Central memory CD8-positive, alpha-beta T cell (primary cell): ENCODE results near the gene CAMKK2.
"Not testable (repeated sequence)": the region's sequence is repeated elsewhere in the genome, so short reads cannot be mapped to it uniquely, and the experiment has no call there.

ENCODE experiments used
- ATAC-seq: fragments of 150-1000 bp; cut with Tn5 transposase; replicated peaks from 2 replicates; pipeline ENCODE4 v1.10.0; 2022; ENCODE audit warnings: mild to moderate bottlenecking, moderate FRiP score, moderate number of reproducible peaks; ENCODE audit not compliant: poor library complexity, severe bottlenecking; ENCODE audit errors: extremely low read depth
- DNase-seq, 2 donors: peaks; one replicate each; pipeline ENCODE4 v3.0.0; 2021; ENCODE audit warnings: low spot score in 2 of 2
- H3K27ac Mint-ChIP-seq: one replicate; pipeline ENCODE4 v1.8.0; 2022; ENCODE audit warnings: low read depth, mild to moderate bottlenecking, moderate library complexity, mixed read lengths
- H3K27me3 Mint-ChIP-seq: one replicate; pipeline ENCODE4 v1.8.0; 2022; ENCODE audit warnings: mixed read lengths
- H3K36me3 Mint-ChIP-seq: one replicate; pipeline ENCODE4 v1.8.0; 2022; ENCODE audit warnings: mild to moderate bottlenecking, moderate library complexity, mixed read lengths; ENCODE audit not compliant: insufficient read depth
- H3K4me1 Mint-ChIP-seq: one replicate; pipeline ENCODE4 v1.8.0; 2022; ENCODE audit warnings: mixed read lengths
- H3K4me3 Mint-ChIP-seq: one replicate; pipeline ENCODE4 v1.8.0; 2022; ENCODE audit warnings: mild to moderate bottlenecking, moderate library complexity, mixed read lengths
- H3K9me3 Mint-ChIP-seq: one replicate; pipeline ENCODE4 v1.8.0; 2022; ENCODE audit warnings: mixed read lengths

The CAMKK2 gene

DNA sequence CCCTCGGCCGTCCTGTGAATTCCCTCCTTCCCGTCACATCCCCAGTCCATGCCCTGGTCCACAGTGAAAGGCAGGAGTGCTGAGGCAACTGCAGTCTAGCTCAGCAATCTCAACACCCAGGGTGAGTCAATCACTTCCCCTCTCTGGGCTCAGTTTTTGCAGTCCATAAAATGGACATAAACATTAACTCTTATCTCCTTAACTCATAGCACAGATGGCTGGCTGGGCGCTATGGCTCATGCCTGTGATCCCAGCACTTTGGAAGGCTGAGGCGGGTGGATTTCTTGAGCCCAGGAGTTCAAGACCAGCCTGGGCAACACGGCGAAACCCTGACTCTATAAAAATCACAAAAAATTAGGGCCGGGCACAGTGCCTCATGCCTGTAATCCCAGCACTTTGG, 32.4 kb downstream of the CAMKK2 start:
- peaks cover 26% of the 10 kb centered on the region for H3K36me3 Mint-ChIP-seq
- ATAC-seq (no peak), DNase-seq (no peak)
- H3K4me1 Mint-ChIP-seq, result no peaks in the 10 kb centered on the region
- H3K9me3 Mint-ChIP-seq, result no peaks in the 10 kb centered on the region
- no peaks in the 10 kb centered on the region for H3K27me3 Mint-ChIP-seq
- no peak overlapping the region for H3K27ac Mint-ChIP-seq
- no peak overlapping the region for H3K4me3 Mint-ChIP-seq

DNA sequence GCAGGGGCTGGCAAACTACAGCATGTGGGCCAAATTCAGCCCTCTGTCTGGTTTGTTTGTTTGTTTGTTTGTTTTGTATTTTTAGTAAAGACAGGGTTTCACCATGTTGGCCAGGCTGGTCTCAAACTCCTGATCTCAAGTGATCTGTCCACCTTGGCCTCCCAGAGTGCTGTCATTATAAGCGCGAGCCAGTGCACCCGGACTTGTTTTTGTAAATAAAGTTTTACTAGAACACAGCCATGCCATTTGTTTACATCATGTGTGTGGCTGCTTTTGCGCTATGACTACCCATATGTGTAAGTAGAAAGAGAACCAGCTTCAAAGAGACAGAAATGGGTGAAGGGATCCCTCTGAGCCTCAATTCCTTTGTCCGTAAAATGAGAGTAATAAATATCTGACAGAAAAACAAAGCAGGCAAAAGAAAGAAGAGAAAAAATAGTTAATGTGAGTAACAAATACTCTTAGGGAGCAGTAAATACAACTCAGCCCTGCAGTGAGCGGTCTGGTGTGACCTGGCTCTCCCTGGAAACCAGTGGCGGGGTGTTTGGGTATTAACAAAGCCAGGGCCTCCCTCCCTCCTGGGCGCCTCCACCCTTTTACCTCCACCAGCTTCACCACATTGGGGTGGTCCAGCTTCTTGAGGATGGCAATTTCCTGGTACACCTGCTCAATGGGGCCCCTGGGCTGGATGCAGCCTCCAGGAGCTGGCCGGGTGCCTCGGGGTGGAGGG, 33.1 kb downstream of the CAMKK2 start:
- Mint-ChIP-seq H3K27me3 (no peaks in the 10 kb centered on the region), H3K4me1 (no peaks in the 10 kb centered on the region), H3K27ac (no peak overlapping the region), H3K4me3 (no peak overlapping the region), H3K9me3 (no peaks in the 10 kb centered on the region), H3K36me3 (peaks cover 28% of the 10 kb centered on the region)
- DNase-seq (no peak), ATAC-seq (no peak)

DNA sequence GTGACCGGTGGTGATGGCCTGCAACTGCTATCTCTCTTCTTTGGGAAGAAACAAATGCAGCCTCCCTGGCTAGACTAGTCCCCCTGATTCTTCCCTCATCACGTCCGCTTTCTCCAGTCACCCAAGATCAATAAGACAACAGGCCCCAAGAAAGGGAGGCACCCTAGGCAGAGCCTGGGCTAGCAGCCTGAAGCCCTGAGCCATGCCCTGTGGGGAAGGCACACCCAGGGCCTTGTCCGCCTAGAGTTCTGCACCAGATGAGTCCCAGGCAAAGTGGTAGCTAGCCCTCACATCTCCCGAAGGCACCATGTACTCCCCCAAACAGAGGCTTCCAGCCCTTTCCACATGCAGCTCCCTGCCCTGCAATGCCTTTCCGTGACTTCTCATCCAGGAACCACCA, 35.1 kb downstream of the CAMKK2 start:
- Mint-ChIP-seq H3K27me3 (no peaks in the 10 kb centered on the region), H3K9me3 (no peaks in the 10 kb centered on the region), H3K4me3 (no peak overlapping the region), H3K36me3 (peaks cover 22% of the 10 kb centered on the region), H3K4me1 (no peaks in the 10 kb centered on the region), H3K27ac (no peak overlapping the region)
- DNase-seq (no peak), ATAC-seq (no peak)

DNA sequence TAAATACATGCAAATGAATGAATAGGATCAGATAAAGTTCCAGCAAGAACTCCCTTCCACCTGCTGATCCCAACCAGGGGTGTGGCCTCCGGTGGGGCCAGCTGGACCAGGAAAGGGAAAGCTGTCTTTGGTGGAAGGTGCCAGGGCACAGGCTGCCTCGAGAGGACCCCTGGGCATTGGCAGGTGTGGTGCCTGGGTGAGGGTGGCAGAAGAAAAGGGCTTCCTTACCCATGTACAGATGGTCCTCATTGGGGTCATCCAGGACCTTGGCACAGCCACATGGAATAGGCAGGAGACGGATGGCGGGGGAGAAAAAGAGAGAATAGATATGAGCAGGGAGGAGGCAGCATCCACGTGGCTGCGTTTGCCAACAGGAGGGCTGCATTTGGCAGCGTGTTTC, 36.4 kb downstream of the CAMKK2 start:
- DNase-seq (no peak), ATAC-seq (no peak)
- H3K4me3 Mint-ChIP-seq, result no peak overlapping the region
- peak overlapping the region; percentile 16 for H3K27ac Mint-ChIP-seq
- no peaks in the 10 kb centered on the region for H3K9me3 Mint-ChIP-seq
- peaks cover 26% of the 10 kb centered on the region for H3K36me3 Mint-ChIP-seq
- H3K4me1 Mint-ChIP-seq, result no peaks in the 10 kb centered on the region
- no peaks in the 10 kb centered on the region for H3K27me3 Mint-ChIP-seq

DNA sequence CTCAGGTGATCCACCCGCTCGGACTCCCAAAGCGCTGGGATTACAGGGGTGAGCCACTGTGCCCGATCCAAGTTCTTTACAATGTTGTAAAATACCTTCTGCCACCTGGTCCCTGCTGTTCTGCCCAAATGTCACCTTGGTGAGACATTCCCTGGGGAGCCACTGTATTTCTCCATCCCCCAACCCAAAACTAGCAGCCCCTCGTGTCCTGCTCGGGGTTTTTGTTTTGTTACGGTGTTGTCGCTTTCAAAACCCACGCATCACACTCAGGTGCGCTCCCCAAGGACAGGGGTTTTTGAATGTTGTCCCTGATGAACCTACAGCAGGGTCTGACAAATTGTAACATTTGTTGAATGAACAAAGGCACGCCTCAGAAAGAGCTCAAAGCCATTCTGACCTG, 37.4 kb downstream of the CAMKK2 start:
- no peak for DNase-seq
- H3K27me3 Mint-ChIP-seq, result no peaks in the 10 kb centered on the region
- H3K9me3 Mint-ChIP-seq, result no peaks in the 10 kb centered on the region
- H3K4me3 Mint-ChIP-seq, result no peak overlapping the region
- H3K4me1 Mint-ChIP-seq, result no peaks in the 10 kb centered on the region
- peak overlapping the region; percentile 68 for H3K27ac Mint-ChIP-seq
- ATAC-seq, result no peak
- peaks cover 24% of the 10 kb centered on the region for H3K36me3 Mint-ChIP-seq

DNA sequence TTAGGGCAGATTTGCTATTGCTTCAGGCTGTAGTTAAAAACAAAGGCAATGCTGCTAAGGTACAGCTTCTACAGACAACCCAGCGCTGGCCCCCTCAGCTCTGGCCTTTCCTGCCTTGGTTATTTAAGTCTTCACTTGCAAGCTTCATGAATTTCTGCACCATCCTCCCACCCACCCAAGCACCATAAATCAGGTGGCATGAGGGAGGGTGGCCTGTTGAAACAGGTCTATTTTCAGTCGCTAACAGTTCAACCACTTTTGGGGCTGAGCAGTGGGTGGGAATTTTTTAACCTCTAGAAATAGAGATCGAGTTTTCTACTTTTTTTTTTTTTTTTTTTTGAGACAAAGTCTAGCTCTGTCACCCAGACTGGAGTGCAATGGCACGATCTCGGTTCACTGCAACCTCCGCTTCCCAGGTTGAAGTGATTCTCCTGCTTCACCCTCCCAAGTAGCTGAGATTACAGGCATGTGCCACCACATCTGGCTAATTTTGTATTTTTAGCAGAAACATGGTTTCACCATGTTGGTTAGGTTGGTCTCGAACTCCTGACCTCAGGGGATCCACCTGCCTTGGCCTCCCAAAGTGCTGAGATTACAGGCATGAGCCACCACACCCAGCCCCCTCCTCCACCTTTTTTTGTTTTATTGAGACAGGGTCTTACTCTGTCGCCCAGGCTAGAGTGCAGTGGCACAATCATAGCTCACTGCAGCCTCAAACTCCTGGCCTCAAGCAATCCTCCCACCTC, 38.6 kb downstream of the CAMKK2 start:
- not testable (repeated sequence) for DNase-seq, ATAC-seq, H3K9me3 Mint-ChIP-seq, H3K4me1 Mint-ChIP-seq, H3K4me3 Mint-ChIP-seq, H3K27me3 Mint-ChIP-seq
- H3K27ac Mint-ChIP-seq, result peak overlapping the region; percentile 68
- peaks cover 19% of the 10 kb centered on the region for H3K36me3 Mint-ChIP-seq

DNA sequence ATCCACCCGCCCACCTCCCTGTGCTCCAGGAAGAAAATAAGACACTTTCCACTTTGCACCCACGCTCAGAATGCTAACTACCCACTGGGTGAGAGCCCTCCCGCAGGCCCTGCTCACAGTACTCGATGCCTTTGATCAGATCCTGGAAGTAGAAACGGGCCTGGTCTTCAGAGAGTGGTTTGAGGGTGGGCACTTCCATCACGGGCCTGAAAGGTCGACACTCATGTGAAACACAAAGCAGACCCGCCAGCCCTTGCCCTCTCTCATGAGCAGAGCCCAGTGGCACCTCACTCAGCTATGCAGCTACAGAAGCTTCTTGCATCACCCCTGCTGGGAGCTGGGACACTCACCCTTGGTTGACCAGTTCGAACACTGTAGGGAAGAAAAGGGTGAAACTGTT, 41.1 kb downstream of the CAMKK2 start:
- Mint-ChIP-seq H3K36me3 (peaks cover 15% of the 10 kb centered on the region), H3K4me3 (no peak overlapping the region), H3K27ac (no peak overlapping the region), H3K27me3 (no peaks in the 10 kb centered on the region), H3K9me3 (no peaks in the 10 kb centered on the region), H3K4me1 (no peaks in the 10 kb centered on the region)
- DNase-seq, result no peak
- no peak for ATAC-seq

DNA sequence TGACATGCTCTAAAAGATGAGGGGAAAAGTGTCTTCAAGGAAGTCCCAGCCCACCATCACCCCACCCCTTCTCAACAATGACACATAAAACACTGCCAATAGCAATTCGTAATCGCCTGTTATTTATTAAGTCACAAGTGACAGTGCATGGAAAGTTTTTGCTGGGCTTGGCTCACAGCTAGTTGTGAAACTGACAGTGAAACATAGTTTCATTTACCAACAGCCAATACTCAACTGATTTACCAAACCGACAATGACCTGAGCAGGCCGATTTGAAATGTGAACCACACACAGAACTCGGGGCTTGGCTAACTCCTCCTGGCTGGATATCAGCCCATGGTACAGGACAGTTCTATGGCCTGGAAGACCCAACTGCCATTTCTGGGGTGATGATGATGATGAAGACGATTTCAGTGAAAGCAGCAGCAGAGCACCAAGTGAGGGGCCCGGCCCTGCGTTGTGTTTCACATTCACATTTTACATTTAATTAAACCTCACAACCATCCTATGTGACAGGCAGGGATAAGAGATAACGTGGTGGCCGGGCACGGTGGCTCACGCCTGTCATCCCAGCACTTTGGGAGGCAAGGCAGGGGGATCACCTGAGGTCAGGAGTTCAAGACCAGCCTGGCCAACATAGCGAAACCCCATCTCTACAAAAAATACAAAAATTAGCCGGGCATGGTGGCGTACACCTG, 42.7 kb downstream of the CAMKK2 start:
- Mint-ChIP-seq H3K36me3 (peaks cover 17% of the 10 kb centered on the region), H3K4me3 (no peak overlapping the region), H3K4me1 (no peaks in the 10 kb centered on the region), H3K9me3 (no peaks in the 10 kb centered on the region), H3K27ac (no peak overlapping the region), H3K27me3 (no peaks in the 10 kb centered on the region)
- ATAC-seq (no peak), DNase-seq (no peak)

DNA sequence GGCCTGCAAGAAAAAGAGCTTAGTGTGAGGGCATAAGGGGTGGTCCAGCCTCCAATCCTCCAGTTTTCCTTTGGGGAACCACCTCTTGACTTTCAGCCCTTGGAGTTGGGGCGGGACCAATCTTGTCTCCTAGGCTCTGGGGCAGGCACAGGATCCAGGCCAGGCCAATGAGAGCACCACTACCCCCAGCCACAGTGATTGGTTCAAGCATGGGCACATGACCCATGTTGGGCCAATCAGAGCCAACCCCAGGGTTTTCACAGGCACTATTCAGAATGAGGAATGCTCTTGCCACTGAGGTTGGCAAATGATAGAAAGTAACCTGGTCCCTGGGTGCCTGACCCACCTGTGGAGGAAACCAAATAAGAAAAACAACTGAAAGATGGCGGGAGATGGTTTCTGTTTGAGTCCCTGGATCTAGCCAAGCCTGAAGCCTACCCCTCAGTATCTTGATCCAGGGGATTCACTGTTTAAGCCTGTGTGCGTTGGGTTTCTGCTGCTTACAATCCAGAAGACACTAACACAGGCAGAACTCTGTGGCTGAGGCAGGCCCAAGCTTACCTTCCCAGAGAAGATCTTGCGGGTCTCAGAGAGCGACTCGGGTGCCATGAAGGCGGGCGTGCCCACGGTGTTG, 43.7 kb downstream of the CAMKK2 start:
- no peak overlapping the region for H3K27ac Mint-ChIP-seq
- H3K27me3 Mint-ChIP-seq, result no peaks in the 10 kb centered on the region
- peaks cover 17% of the 10 kb centered on the region for H3K36me3 Mint-ChIP-seq
- DNase-seq, result no peak
- H3K4me1 Mint-ChIP-seq, result no peaks in the 10 kb centered on the region
- H3K4me3 Mint-ChIP-seq, result no peak overlapping the region
- no peaks in the 10 kb centered on the region for H3K9me3 Mint-ChIP-seq
- ATAC-seq, result no peak

DNA sequence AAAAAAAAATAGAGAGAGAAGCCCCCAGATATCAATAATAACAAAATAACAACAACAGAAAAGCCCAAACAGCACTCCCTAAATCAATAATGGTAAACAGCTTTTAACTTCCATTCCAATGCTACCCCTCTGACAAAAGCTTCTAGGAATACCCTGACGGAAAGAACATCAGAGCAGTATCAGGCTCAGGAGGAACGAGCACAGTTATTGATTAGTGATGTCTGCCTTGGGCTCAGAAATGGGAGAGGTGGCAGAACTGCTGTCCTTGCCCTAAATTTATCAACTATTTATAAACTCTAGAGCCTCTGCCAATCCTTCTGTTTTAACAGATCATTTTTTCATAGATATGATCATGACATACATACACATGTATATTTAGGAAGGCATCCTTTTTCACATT, 44.7 kb downstream of the CAMKK2 start:
- Mint-ChIP-seq H3K27ac (no peak overlapping the region), H3K4me3 (no peak overlapping the region), H3K27me3 (no peaks in the 10 kb centered on the region), H3K9me3 (no peaks in the 10 kb centered on the region), H3K4me1 (no peaks in the 10 kb centered on the region), H3K36me3 (peaks cover 17% of the 10 kb centered on the region)
- ATAC-seq (no peak), DNase-seq (no peak)

DNA sequence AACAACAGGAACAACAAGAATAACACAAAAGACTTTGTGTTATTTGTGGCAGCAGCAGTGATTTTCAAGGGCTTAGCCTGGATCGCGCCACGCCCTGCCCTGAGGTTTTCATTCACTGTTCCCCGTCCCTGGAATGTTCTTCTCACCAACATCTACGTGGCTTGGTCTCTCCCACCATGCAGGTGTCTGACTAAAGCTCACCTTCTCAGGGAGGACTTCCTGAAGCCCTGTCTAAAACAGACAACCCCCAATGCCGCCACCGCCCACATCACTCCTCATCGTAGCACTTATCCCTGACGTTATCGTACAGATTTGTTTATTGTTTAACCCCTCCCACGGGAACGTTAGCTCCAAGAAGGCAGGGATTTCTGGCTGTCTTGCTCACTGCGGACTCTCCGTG, 46.1 kb downstream of the CAMKK2 start:
- no peak overlapping the region for H3K27ac Mint-ChIP-seq
- H3K4me1 Mint-ChIP-seq, result no peaks in the 10 kb centered on the region
- no peak for ATAC-seq
- peaks cover 13% of the 10 kb centered on the region for H3K36me3 Mint-ChIP-seq
- H3K9me3 Mint-ChIP-seq, result no peaks in the 10 kb centered on the region
- no peak for DNase-seq
- H3K4me3 Mint-ChIP-seq, result no peak overlapping the region
- H3K27me3 Mint-ChIP-seq, result no peaks in the 10 kb centered on the region

DNA sequence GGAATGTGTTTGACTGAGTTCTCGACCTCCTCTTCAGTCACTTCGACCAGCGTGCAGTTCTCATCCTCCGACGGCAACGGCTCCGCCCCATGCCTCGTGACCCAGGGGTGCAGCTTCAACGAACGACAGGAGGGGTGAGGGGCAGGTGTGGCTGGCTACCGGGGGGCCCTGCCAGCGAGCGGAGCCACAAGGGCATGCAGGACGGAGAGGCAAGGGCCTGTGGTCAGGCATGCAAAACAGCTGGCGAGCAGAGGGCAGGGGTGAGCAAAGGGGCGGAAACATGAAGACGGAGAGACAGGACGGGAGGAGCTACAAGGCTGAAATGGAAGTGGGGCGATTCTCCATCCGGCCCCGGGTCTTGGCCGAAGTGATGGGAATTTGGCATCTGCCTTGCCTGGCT, 47.9 kb downstream of the CAMKK2 start:
- Mint-ChIP-seq H3K4me3 (no peak overlapping the region), H3K9me3 (no peaks in the 10 kb centered on the region), H3K27ac (no peak overlapping the region), H3K4me1 (no peaks in the 10 kb centered on the region), H3K27me3 (no peaks in the 10 kb centered on the region), H3K36me3 (peaks cover 13% of the 10 kb centered on the region)
- no peak for DNase-seq
- ATAC-seq, result no peak
